ENCODE results near the gene PPHLN1. TPM values are rescaled to one million over a fixed set of nuclear protein-coding genes. Genes with fewer than 3 reads are reported as not detected.

The PPHLN1 gene
- total RNA-seq, 4 donors from 2014 or later: 42.7 to 57.1 (median 53.2) TPM

GRCh38 chr12:42356344-42356743 is 30.4 kb downstream of the PPHLN1 start:
- DNase-seq (ENCODE audit: low spot score) (no peak), ATAC-seq (ENCODE audit: low FRiP score) (no peak)
- no peak for TF ChIP-seq CTCF (IDR thresholded peaks at IDR 0.05)

- ATAC-seq (ENCODE audit: low FRiP score) (no peak), DNase-seq (ENCODE audit: low spot score) (no peak)
- TF ChIP-seq CTCF (IDR thresholded peaks at IDR 0.05): no peak
Observed at GRCh38 chr12:42360747-42361403, 34.9 kb downstream of the PPHLN1 start.

- no peak for TF ChIP-seq CTCF (IDR thresholded peaks at IDR 0.05)
- DNase-seq (ENCODE audit: low spot score): no peak
- no peak for ATAC-seq (ENCODE audit: low FRiP score)
Observed at GRCh38 chr12:42361909-42362646, 36.1 kb downstream of the PPHLN1 start.

- no peak for ATAC-seq (ENCODE audit: low FRiP score)
- no peak for TF ChIP-seq CTCF (IDR thresholded peaks at IDR 0.05)
- no peak for DNase-seq (ENCODE audit: low spot score)
Observed at GRCh38 chr12:42362647-42363260, 36.8 kb downstream of the PPHLN1 start.

GRCh38 chr12:42364692-42365091 is 38.7 kb downstream of the PPHLN1 start:
- TF ChIP-seq CTCF (IDR thresholded peaks at IDR 0.05): no peak
- ATAC-seq (ENCODE audit: low FRiP score) (no peak), DNase-seq (ENCODE audit: low spot score) (no peak)

GRCh38 chr12:42365486-42365885 is 39.5 kb downstream of the PPHLN1 start:
- ATAC-seq (ENCODE audit: low FRiP score) (no peak), DNase-seq (ENCODE audit: low spot score) (no peak)
- no peak for TF ChIP-seq CTCF (IDR thresholded peaks at IDR 0.05)

Data from omental fat pad (tissue), 4 donors.